ENCODE data around the gene HOXB1. TPM values are rescaled to one million over a fixed set of nuclear protein-coding genes. Genes with fewer than 3 reads are reported as not detected.

The HOXB1 gene
- polyA plus RNA-seq (2012; ENCODE audit: missing spikeins): not detected

DNA sequence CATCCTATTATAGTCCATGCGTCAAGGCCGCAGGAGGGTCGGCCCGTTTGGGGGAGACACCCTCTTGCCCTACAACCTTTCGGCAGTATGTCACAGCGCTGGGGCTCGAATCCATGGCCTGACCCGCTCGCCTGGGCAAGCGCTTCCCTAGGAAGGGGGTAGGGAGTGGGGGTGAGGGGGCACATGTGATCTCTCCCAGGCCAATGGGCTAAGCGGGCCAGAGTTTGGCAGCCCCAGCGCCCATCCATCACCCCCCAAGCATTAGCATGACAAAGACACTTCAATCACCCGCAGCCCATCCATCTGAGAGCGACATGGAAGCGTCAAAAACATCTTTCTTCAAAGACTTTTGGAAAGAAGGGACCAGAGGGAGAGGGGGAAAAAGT lies at the start of gene HOXB1:
Gene HOXB1, minus strand, starts transcription at position 125 of the 386 bp plus-strand sequence. Its CDS starts 107 bp downstream, at position 18.
- no peak for FAIRE-seq
- TF ChIP-seq TAF1 (IDR thresholded peaks at IDR 0.05; ENCODE audit: borderline replicate concordance, low read depth, low read length) (no peak), POLR2AphosphoS5 (IDR thresholded peaks at IDR 0.05; ENCODE audit: low read depth, low read length) (no peak), POLR2A (IDR thresholded peaks at IDR 0.05; ENCODE audit: low read depth, low read length) (no peak)

DNA sequence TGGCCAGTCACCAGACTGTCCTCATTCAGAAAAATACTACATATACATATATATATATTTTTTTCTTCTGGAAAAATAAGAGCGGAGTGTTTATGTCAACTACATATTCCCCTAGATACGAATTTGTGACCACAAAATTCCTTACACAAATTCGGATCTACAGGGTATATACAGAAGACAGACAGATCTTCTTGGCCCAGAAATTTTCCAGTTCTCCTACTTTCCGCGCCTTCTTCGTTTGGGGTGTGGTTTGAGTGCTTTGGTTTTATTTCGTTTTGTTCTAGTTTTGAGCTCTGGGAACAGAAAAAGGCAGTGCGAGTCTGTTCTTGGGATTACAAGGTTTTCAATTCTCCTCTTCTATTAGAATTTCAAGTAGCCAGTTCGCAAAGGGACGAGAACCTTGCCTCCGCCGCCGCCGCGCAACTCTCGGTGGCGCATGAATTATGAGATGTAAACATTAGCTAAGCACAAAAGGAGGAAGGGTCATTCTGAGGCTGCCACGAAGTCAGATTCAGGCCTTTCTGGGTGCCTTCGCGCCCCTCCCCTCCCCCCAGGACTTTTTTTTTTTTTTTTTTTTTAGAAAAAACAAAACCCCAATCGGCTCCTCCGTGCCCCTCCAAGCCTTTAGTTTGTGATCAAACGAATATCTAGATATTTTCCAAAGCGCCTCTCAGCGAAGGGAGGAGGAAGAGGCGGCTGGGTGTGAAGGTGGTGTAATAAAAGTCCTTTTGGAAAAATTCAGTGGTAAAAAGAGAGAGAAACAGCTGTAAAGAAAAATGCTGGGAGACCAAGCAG lies 49.1 kb upstream of the HOXB1 start:
- TF ChIP-seq TAF1 (IDR thresholded peaks at IDR 0.05; ENCODE audit: borderline replicate concordance, low read depth, low read length) (no peak), POLR2A (IDR thresholded peaks at IDR 0.05; ENCODE audit: low read depth, low read length) (no peak), POLR2AphosphoS5 (IDR thresholded peaks at IDR 0.05; ENCODE audit: low read depth, low read length) (no peak)
- FAIRE-seq (no peak), DNase-seq (ENCODE audit: insufficient read length) (no peak)

More for the DNA sequence above, at the start of gene HOXB1:
- DNase-seq (ENCODE audit: insufficient read length): no peak

DNA sequence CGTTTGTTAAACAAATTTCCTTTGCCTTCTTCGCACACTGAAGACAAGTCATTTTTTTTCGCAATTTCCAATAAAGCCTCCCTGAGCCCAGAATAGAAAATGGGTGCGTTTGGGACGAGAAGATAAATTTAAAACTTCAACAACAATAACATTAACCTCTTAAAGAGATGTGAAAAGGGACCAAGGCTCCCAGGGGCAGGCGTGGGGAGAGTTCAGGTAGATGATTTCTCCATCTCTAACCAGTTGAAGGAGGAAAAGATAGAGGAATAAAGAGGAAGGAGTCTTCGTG lies 48.6 kb upstream of the HOXB1 start:
- no peak for DNase-seq (ENCODE audit: insufficient read length)
- FAIRE-seq: no peak
- no peak for TF ChIP-seq TAF1 (IDR thresholded peaks at IDR 0.05; ENCODE audit: borderline replicate concordance, low read depth, low read length)
- TF ChIP-seq POLR2A (IDR thresholded peaks at IDR 0.05; ENCODE audit: low read depth, low read length): no peak
- TF ChIP-seq POLR2AphosphoS5 (IDR thresholded peaks at IDR 0.05; ENCODE audit: low read depth, low read length): no peak

DNA sequence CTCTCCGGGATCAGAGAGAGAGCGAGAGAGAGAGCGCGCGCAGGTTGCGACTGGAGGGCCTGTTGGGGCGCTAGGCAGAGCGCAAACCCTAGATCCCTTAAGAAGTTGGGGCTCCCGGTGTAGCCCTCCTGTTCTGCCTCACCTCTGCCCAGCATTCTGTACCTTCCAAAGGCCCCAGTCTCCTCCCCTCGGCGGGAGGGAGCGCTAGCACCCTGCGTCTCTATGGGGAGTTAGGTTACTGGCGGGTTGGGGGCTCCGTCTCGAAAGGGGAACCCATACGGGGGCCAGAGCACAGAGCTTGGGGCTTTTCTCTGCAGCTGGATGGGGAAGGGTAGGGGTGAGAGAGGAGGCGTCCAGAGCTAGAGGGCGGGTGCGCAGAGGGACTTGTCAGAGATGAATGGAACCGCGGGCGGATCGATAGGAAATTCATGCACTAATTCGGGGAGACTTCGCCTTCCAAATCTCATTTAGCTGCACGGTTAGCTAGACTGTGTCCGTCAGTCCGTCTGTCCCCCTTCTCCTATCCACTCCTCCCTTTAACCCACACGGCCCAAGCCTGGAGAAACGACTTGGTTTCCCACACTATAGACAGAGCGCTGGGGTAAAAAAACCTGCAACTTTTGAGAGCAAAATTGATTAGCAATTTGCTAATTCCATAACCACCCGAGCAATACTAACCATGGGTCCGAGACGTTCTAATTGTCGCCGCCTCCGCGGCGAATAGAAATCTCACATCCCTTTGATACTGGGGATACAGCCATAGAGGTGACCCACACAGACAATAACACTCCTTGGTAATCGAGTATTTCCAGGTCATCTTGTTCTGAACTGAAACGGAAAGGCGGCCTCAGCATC lies 48.0 kb upstream of the HOXB1 start:
- FAIRE-seq: peak; percentile 87
- DNase-seq (ENCODE audit: insufficient read length): peak; percentile 55
- TF ChIP-seq TAF1 (IDR thresholded peaks at IDR 0.05; ENCODE audit: borderline replicate concordance, low read depth, low read length) (no peak), POLR2A (IDR thresholded peaks at IDR 0.05; ENCODE audit: low read depth, low read length) (peak; percentile 15; the same call in 1 of the 2 replicates), POLR2AphosphoS5 (IDR thresholded peaks at IDR 0.05; ENCODE audit: low read depth, low read length) (no peak)

DNA sequence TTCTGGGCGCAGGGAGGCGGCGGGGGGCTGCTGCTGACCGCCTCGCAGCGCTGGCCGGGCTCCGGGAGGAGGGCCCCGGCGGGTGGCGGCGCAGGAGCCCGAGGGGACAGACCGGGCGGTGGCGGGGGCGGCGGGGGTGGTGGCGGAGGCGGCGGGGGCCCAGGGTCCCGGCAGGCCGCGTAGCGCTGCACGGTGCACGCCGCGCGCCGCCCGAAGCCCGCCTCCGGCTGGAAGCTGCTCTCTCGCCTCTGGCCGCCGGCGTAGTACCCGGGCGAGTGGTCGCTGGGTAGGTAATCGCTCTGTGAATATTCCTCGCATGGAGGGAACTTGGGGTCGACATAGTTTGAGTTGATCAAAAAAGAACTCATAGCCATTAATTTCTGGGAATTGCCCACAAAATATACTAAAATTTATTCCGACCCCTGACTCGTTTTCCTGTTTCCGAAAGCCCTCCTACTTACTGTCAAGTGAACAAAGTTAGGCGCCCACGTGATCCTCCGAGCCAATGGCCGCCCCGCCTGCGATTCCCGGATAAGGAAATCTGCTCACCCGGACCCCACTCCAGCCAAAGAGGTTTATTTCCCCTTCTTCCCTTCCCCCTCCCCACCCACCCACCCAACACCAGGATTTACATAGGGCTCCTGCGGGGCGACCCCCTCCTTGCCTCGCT lies 47.3 kb upstream of the HOXB1 start, which contains the start of gene HOXB4:
Gene HOXB4, minus strand, starts transcription at position 405 of the 670 bp plus-strand sequence. Its CDS starts 31 bp downstream, at position 374.
- peak; percentile 76 for DNase-seq (ENCODE audit: insufficient read length)

DNA sequence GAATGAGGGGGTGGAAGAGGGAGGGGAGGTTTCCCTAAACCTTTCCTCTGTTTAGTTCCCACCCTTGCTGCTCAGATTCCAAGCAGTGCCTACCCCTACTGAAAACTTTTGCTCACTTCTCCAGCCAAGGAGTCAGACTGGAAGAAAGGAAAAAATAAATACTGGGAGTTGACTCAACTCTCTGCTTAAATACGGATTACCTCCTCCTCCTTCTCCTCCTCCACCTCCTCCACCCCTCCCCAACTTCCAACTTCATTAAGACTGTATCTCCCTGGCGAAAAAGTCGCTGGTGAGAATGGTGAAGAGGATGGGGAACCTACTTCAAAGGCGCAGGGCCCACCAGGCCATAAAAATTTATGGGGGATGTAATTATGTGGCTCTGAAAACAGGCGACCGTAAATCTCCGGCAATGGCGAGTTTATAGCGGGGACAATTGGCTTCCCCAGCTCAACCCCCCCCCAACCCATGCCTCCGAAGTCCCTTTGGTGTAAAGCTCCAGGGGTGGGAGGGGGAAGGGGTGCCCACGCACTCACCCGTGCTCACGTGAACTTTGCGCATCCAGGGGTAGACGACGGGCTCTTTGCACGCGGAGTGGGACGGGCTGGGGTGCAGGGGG lies 46.6 kb upstream of the HOXB1 start:
- DNase-seq (ENCODE audit: insufficient read length): no peak
- no peak for FAIRE-seq

More for the DNA sequence above, 47.3 kb upstream of the HOXB1 start, which contains the start of gene HOXB4:
- peak; percentile 71 for FAIRE-seq
- TF ChIP-seq POLR2AphosphoS5 (IDR thresholded peaks at IDR 0.05; ENCODE audit: low read depth, low read length): no peak; the same call in 1 of the 2 replicates
- TF ChIP-seq TAF1 (IDR thresholded peaks at IDR 0.05; ENCODE audit: borderline replicate concordance, low read depth, low read length): no peak
- peak; percentile 45; the same call in 1 of the 2 replicates for TF ChIP-seq POLR2A (IDR thresholded peaks at IDR 0.05; ENCODE audit: low read depth, low read length)

DNA sequence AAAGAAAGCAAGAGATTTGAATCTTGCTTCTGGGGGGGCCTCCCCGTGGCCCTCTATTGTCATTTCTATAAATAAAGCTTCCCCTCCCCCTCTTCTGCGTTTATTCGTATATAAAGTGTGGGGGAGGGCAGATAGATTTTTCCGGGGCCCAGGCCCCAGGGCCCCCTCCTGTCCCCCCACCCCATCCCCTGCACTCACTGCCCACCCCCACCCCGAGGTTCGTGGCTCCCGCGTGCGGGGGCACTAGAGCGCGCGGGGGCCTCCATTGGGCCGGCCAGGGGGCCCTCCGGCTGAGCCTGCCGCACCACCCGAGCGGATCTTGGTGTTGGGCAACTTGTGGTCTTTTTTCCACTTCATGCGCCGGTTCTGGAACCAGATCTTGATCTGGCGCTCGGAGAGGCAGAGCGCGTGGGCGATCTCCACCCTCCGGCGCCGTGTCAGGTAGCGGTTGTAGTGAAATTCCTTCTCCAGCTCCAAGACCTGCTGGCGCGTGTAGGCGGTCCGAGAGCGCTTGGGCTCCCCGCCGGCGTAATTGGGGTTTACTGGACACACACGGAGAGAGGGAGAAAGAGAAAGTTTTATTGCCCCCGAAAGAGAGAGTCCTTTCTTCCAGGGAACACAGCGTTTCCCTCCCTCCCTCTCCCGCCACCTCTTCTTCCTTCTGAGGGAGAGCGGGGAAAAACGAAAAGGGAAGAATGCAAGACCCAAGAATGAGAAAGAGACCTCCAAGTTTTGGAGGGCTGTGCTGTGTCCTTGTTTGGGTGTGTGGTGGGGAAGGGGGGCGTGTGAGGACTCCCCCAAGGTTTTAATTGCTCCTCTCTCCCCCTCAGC lies 45.9 kb upstream of the HOXB1 start:
- TF ChIP-seq TAF1 (IDR thresholded peaks at IDR 0.05; ENCODE audit: borderline replicate concordance, low read depth, low read length): no peak
- TF ChIP-seq POLR2AphosphoS5 (IDR thresholded peaks at IDR 0.05; ENCODE audit: low read depth, low read length): no peak
- no peak for TF ChIP-seq POLR2A (IDR thresholded peaks at IDR 0.05; ENCODE audit: low read depth, low read length)
- FAIRE-seq (no peak), DNase-seq (ENCODE audit: insufficient read length) (no peak)

More for the DNA sequence above, 46.6 kb upstream of the HOXB1 start:
- TF ChIP-seq POLR2AphosphoS5 (IDR thresholded peaks at IDR 0.05; ENCODE audit: low read depth, low read length) (no peak), TAF1 (IDR thresholded peaks at IDR 0.05; ENCODE audit: borderline replicate concordance, low read depth, low read length) (no peak), POLR2A (IDR thresholded peaks at IDR 0.05; ENCODE audit: low read depth, low read length) (no peak)

DNA sequence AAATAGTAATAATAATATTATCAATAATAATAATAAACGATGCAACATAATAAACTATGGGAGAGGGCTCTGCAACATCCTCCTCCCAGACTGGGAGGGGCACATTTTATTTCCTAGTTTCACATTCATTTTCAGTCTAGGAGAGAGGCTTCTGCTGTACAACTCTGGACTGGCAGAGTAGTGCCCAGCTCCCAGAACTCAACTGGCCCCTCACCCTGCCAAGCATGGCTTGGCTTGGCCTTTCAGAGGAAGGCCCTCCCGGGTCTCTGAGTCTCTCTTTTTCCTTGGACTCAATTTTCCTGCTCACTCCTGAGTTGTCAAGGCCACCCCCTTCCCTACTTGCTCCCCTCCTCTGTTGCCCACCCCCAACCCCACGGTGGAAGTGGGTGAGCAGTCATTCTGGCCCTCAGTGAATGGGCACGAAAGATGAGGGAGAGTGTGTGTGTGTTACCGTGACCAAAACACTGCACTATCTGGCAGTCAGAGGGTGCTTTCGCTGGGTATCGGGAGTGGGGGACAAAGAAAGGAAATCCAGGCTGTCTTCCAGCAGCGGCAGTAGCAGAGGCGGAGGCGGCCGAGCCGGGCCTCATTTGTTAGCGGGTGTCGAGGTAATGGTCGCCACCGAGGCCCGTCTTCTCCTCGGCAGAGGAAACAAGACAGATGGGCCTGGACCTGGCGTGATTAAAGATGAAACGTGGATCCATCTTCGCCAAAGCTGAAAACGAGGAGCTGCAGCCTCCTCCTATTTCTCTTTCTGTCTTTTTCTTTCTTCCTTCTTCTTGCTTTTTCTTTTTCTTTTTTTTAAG lies 45.1 kb upstream of the HOXB1 start:
- no peak for DNase-seq (ENCODE audit: insufficient read length)
- TF ChIP-seq POLR2AphosphoS5 (IDR thresholded peaks at IDR 0.05; ENCODE audit: low read depth, low read length): no peak
- TF ChIP-seq TAF1 (IDR thresholded peaks at IDR 0.05; ENCODE audit: borderline replicate concordance, low read depth, low read length): no peak
- no peak for TF ChIP-seq POLR2A (IDR thresholded peaks at IDR 0.05; ENCODE audit: low read depth, low read length)
- FAIRE-seq: peak; percentile 48

DNA sequence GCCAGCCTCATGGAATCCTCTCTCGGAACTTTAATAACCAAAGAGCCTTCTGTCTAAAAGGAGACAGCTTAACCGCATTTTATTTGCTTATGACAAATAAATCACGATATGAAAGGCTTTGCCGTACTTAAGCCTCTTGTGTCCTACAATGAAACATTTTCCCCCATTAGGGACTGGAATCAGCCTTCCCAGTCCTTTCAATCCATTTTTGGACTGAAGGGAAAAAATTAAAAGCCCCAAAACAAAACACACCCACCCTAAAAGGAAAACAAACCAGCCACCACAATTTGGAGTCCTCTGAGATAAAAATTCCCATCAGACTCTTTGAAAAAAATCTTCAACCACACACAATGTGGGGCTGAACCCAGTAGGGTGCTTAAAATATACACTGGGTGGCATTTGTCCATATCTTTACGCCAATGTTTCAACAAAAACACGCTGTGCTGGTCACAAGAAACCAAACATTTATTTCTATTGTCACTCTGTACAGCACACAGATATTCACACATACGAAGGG lies 44.3 kb upstream of the HOXB1 start:
- FAIRE-seq: peak; percentile 9
- no peak for TF ChIP-seq TAF1 (IDR thresholded peaks at IDR 0.05; ENCODE audit: borderline replicate concordance, low read depth, low read length)
- no peak for TF ChIP-seq POLR2AphosphoS5 (IDR thresholded peaks at IDR 0.05; ENCODE audit: low read depth, low read length)
- TF ChIP-seq POLR2A (IDR thresholded peaks at IDR 0.05; ENCODE audit: low read depth, low read length): no peak
- no peak for DNase-seq (ENCODE audit: insufficient read length)

Measured in GM12892 (cell line).